Mesenchymal stem cell (in vitro differentiated cells and primary cell): ENCODE results near the gene MAP3K7.
A peak's percentile ranks its signal among the peaks of the same experiment; 100 is the strongest.

ENCODE experiments used
- DNase-seq: peaks from one replicate; pipeline ENCODE4 v3.0.0-alpha.2; 2013
- H2AFZ ChIP-seq: one replicate; pipeline ENCODE4 v1.6.1; 2013; ENCODE audit warnings: low read depth, mild to moderate bottlenecking, control low read depth, inconsistent platforms, low read length, moderate library complexity
- H2AK5ac ChIP-seq: 2 replicates; pipeline ENCODE4 v1.6.1; 2013; ENCODE audit warnings: low read length, moderate library complexity, mild to moderate bottlenecking, inconsistent platforms; ENCODE audit not compliant: severe bottlenecking
- H2BK120ac ChIP-seq: one replicate; pipeline ENCODE4 v1.6.1; 2013; ENCODE audit warnings: low read depth, mild to moderate bottlenecking, inconsistent platforms, low read length, moderate library complexity
- H2BK12ac ChIP-seq, 2 experiments: one replicate each; pipeline ENCODE4 v1.6.1; 2013; ENCODE audit warnings: inconsistent platforms in 2 of 2, low read length in 2 of 2, mild to moderate bottlenecking in 2 of 2, moderate library complexity in 2 of 2, control low read depth in 1 of 2
- H2BK15ac ChIP-seq: one replicate; pipeline ENCODE4 v1.6.1; 2013; ENCODE audit warnings: mild to moderate bottlenecking, low read depth, inconsistent platforms; ENCODE audit not compliant: poor library complexity, severe bottlenecking
- H2BK5ac ChIP-seq: 2 replicates; pipeline ENCODE4 v1.6.1; 2013; ENCODE audit warnings: low read depth, mild to moderate bottlenecking, low read length, control low read depth, inconsistent platforms; ENCODE audit not compliant: poor library complexity, severe bottlenecking
- H3K14ac ChIP-seq, 2 experiments: one replicate each; pipeline ENCODE4 v1.6.1; 2013; ENCODE audit warnings: inconsistent platforms in 2 of 2, low read length in 2 of 2, control low read depth in 1 of 2, mild to moderate bottlenecking in 1 of 2, moderate library complexity in 1 of 2
- H3K18ac ChIP-seq, 2 experiments: one replicate each; pipeline ENCODE4 v1.6.1; 2013; ENCODE audit warnings: inconsistent platforms in 2 of 2, low read length in 2 of 2, control low read depth in 1 of 2, low read depth in 1 of 2, mild to moderate bottlenecking in 1 of 2
- H3K23ac ChIP-seq, 2 experiments: one replicate each; pipeline ENCODE4 v1.6.1; 2013; ENCODE audit warnings: inconsistent platforms in 2 of 2, low read length in 2 of 2, mild to moderate bottlenecking in 2 of 2, moderate library complexity in 2 of 2, control low read depth in 1 of 2
- H3K27ac ChIP-seq: 2 replicates; pipeline ENCODE4 v1.5.1; 2013; ENCODE audit warnings: mild to moderate bottlenecking, moderate library complexity, low read length, control low read depth, inconsistent platforms; ENCODE audit not compliant: poor library complexity, severe bottlenecking
- H3K27me3 ChIP-seq, 2 experiments: 2 replicates each; pipeline versions ENCODE4 v1.6.1 to v1.7.0; 2013; ENCODE audit warnings: low read length in 2 of 2, mild to moderate bottlenecking in 2 of 2, moderate library complexity in 2 of 2, control low read depth in 1 of 2, inconsistent platforms in 1 of 2; ENCODE audit not compliant: control insufficient read depth in 1 of 2, insufficient read depth in 1 of 2
- H3K36me3 ChIP-seq, 2 experiments: 2 replicates each; pipeline versions ENCODE4 v1.6.1 to v1.7.0; 2013; ENCODE audit warnings: low read length in 2 of 2, control low read depth in 1 of 2, inconsistent platforms in 1 of 2, low read depth in 1 of 2, mild to moderate bottlenecking in 1 of 2; ENCODE audit not compliant: insufficient read depth in 2 of 2, control insufficient read depth in 1 of 2
- H3K4ac ChIP-seq, 2 experiments: one replicate each; pipeline ENCODE4 v1.6.1; 2013; ENCODE audit warnings: inconsistent platforms in 2 of 2, low read length in 2 of 2, mild to moderate bottlenecking in 2 of 2, moderate library complexity in 2 of 2, control low read depth in 1 of 2, low read depth in 1 of 2
- H3K4me1 ChIP-seq: 2 replicates; pipeline ENCODE4 v1.6.1; 2013; ENCODE audit warnings: low read depth, low read length, control low read depth; ENCODE audit not compliant: control insufficient read depth, insufficient read depth
- H3K4me2 ChIP-seq: 2 replicates; pipeline ENCODE4 v1.6.1; 2013; ENCODE audit warnings: low read length, mild to moderate bottlenecking, inconsistent platforms; ENCODE audit not compliant: poor library complexity, severe bottlenecking
- H3K4me3 ChIP-seq, 2 experiments: 2 replicates each; pipeline versions ENCODE4 v1.5.1 to v1.7.0; 2013; ENCODE audit warnings: low read length in 2 of 2, mild to moderate bottlenecking in 2 of 2, control low read depth in 1 of 2, low read depth in 1 of 2; ENCODE audit not compliant: insufficient read depth in 1 of 2
- H3K79me1 ChIP-seq: replicated peaks from 2 replicates; pipeline ENCODE4 v1.6.1; 2013; ENCODE audit warnings: mild to moderate bottlenecking, control low read depth, low read length, inconsistent platforms; ENCODE audit not compliant: poor library complexity, severe bottlenecking
- H3K9ac ChIP-seq: 2 replicates; pipeline ENCODE4 v1.7.0; 2013; ENCODE audit warnings: mild to moderate bottlenecking, low read length, moderate library complexity
- H3K9me3 ChIP-seq: 2 replicates; pipeline ENCODE4 v1.7.0; 2013; ENCODE audit warnings: mild to moderate bottlenecking, low read length; ENCODE audit not compliant: control insufficient read depth
- H4K8ac ChIP-seq: one replicate; pipeline ENCODE4 v1.6.1; 2013; ENCODE audit warnings: inconsistent platforms, mild to moderate bottlenecking, low read length, moderate library complexity
- H4K91ac ChIP-seq: one replicate; pipeline ENCODE4 v1.6.1; 2013; ENCODE audit warnings: mild to moderate bottlenecking, low read length, inconsistent platforms
- WGBS: methylation state at CpG from one replicate; pipeline ENCODE4 v1.1.7; 2013; ENCODE audit warnings: mixed read lengths; 5-methylcytosine and 5-hydroxymethylcytosine counted together

Gene MAP3K7

DNA sequence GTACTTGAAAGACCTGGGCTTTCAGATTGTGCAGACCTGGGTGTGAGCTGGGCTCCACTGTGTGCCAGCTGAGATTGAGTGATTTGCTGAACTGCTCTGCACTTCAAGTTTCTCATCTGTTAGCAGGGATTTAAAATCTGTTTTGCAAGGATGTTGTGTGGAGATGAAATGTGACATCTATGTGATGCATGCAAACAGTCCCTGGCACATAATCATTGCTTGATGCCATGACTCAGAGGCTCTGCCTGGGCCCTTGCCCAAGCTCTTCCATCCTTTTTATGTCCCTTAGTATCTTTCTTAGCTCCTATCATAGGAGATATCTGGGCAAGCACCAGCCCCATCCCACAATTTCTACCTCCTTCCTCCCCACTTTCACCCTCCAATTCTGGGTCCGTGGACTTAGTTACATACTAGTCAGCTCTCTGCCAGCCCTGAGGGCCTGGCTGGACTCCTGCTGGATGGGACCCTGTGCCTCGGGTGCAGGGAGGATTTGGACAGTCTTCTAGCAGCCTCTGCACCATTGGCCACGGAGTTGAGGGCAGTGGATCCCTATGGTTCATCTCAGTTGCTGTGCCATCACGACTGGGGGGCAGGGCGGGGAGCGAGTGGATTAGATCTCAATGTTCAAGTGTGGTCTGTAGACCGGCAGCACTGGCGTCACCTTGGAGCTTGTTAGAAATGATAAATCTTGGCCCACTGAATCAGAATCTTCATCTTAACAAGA, 103.6 kb downstream of the MAP3K7 start:
- Histone ChIP-seq H2BK5ac (no peak overlapping the region), H3K14ac (no peak overlapping the region), H3K27ac (no peak overlapping the region), H3K4me1 (no peaks in the 10 kb centered on the region), H3K9me3 (no peaks in the 10 kb centered on the region), H3K79me1 (no peaks in the 10 kb centered on the region), H3K23ac (no peak overlapping the region), H3K18ac (no peak overlapping the region), H3K36me3 (no peaks in the 10 kb centered on the region), H2AFZ (no peak overlapping the region), H3K4me2 (no peak overlapping the region), H2BK15ac (no peak overlapping the region), H2AK5ac (no peak overlapping the region), H3K4ac (no peak overlapping the region), H3K4me3 (no peak overlapping the region), H4K8ac (no peak overlapping the region), H2BK12ac (no peak overlapping the region), H3K27me3 (peaks cover 0 to 11% of the 10 kb centered on the region in 2 experiments), H2BK120ac (no peak overlapping the region), H4K91ac (no peak overlapping the region), H3K9ac (no peak overlapping the region)
- WGBS: 77% methylated on average over 8 of the region's 8 CpGs
- DNase-seq: no peak

DNA sequence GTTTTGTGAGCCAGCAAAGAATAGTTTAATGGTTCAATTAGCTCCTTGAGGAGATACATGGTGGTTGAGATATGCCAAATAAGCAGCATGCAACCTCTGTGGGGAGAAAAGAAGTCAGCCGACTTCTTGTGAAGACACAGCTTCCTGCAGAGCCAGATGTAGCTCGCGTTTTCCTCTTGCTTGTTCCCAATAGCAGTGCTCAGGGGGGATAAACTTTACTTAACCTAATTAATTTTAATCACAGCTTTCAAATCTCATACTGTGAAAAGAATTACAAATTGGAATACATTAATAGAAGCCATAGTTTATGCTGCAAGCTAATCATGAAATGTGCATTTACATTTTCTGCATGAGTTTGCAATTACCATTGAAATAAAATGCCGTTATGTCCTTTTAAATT, 106.2 kb downstream of the MAP3K7 start:
- H3K79me1 ChIP-seq: no peaks in the 10 kb centered on the region
- no peak overlapping the region for H4K8ac ChIP-seq
- no peak overlapping the region for H3K18ac ChIP-seq
- DNase-seq: no peak
- H3K4me3 ChIP-seq: no peak overlapping the region
- peaks cover 0 to 5% of the 10 kb centered on the region in 2 experiments for H3K27me3 ChIP-seq
- no peak overlapping the region for H3K23ac ChIP-seq
- no peak overlapping the region for H4K91ac ChIP-seq
- no peaks in the 10 kb centered on the region for H3K36me3 ChIP-seq
- no peak overlapping the region for H3K14ac ChIP-seq
- no peak overlapping the region for H3K4me2 ChIP-seq
- H3K4me1 ChIP-seq: no peaks in the 10 kb centered on the region
- no peak overlapping the region for H2BK15ac ChIP-seq
- no peak overlapping the region for H2BK12ac ChIP-seq
- 93% methylated on average over 4 of the region's 4 CpGs for WGBS
- H3K9me3 ChIP-seq: no peaks in the 10 kb centered on the region
- H2AFZ ChIP-seq: no peak overlapping the region
- no peak overlapping the region for H2BK120ac ChIP-seq
- H3K4ac ChIP-seq: no peak overlapping the region
- no peak overlapping the region for H2AK5ac ChIP-seq
- H3K9ac ChIP-seq: no peak overlapping the region
- no peak overlapping the region for H2BK5ac ChIP-seq
- no peak overlapping the region for H3K27ac ChIP-seq

DNA sequence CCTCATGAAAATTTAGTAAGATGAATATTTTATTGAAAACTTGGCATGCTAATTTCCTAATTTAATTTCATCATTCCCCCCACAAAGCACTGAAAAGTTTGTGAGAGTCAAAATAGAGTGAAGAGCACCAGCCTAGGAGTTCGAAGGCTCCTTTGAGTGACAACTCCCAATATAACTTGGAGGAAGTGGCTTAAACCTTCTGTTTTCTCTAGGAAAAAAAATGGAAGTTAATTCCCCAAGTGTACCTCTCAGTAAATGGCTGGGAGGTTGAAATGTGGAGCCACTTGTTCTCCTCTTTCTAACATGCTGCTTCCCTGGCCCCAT, 107.3 kb downstream of the MAP3K7 start:
- H3K18ac ChIP-seq: no peak overlapping the region
- H3K4me2 ChIP-seq: no peak overlapping the region
- H3K27me3 ChIP-seq: peaks cover 4 to 5% of the 10 kb centered on the region in 2 experiments
- no peaks in the 10 kb centered on the region for H3K36me3 ChIP-seq
- no peak overlapping the region for H2AFZ ChIP-seq
- no peaks in the 10 kb centered on the region for H3K4me1 ChIP-seq
- no peak overlapping the region for H3K4ac ChIP-seq
- H3K27ac ChIP-seq: no peak overlapping the region
- no peak overlapping the region for H3K9ac ChIP-seq
- H3K79me1 ChIP-seq: no peaks in the 10 kb centered on the region
- no peak for DNase-seq
- H2BK5ac ChIP-seq: no peak overlapping the region
- no peaks in the 10 kb centered on the region for H3K9me3 ChIP-seq
- H2BK120ac ChIP-seq: no peak overlapping the region
- no peak overlapping the region for H2BK12ac ChIP-seq
- WGBS: 100% methylated on average over 1 of the region's 1 CpG
- no peak overlapping the region for H4K8ac ChIP-seq
- no peak overlapping the region for H3K23ac ChIP-seq
- no peak overlapping the region for H3K14ac ChIP-seq
- no peak overlapping the region for H4K91ac ChIP-seq
- H2AK5ac ChIP-seq: no peak overlapping the region
- H3K4me3 ChIP-seq: no peak overlapping the region
- no peak overlapping the region for H2BK15ac ChIP-seq

DNA sequence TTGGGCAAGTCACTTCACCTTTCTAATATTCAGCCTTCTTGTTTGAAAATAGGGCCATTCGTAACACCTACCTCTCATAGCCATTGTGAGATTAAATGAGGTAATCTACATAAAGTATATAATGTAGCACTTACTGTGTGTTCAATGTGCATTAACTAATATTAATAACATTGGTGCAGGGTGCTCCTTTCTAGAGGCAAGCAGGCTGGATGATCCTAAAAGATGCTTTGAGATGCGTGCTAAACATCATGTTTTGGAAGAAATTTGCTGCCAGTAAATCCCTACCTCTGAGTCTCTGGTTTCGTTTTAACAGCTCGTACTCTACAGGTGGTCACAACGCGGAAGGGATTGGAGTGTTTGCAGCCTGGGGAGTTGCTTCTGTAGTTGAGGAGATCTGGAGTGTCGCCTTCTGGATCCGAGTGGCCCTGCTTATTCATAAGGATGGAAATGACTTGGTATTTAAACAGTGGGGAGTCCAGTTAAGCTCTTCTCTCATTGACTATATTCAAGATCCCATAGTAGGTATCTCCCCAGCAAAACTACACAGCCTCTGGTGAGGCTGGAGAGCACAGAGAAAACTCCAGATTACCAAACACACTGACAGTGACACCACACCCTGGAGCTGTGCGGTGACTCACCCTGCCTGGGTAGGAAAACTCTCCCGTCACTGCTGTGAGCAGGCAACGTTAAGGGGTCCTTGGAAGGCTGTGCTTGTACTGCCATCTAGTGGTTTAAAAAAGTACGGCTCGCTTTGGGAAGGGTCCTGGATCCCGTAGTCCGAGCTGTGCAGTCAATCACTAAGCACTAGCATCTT, 107.9 kb downstream of the MAP3K7 start:
- 43% methylated on average over 8 of the region's 15 CpGs for WGBS
- Histone ChIP-seq H3K27me3 (peaks cover 4 to 5% of the 10 kb centered on the region in 2 experiments), H3K4me3 (peak overlapping the region in 1 of 2 experiments; percentile 3), H3K9me3 (no peaks in the 10 kb centered on the region), H3K79me1 (no peaks in the 10 kb centered on the region), H3K36me3 (no peaks in the 10 kb centered on the region), H2BK120ac (no peak overlapping the region), H3K4me2 (no peak overlapping the region), H2BK5ac (no peak overlapping the region), H3K9ac (no peak overlapping the region), H3K18ac (no peak overlapping the region), H2BK12ac (no peak overlapping the region), H2AFZ (no peak overlapping the region), H3K4me1 (no peaks in the 10 kb centered on the region), H4K91ac (no peak overlapping the region), H3K27ac (no peak overlapping the region), H2BK15ac (no peak overlapping the region), H4K8ac (no peak overlapping the region), H2AK5ac (no peak overlapping the region), H3K23ac (no peak overlapping the region), H3K14ac (no peak overlapping the region), H3K4ac (no peak overlapping the region)
- DNase-seq: peak; percentile 94
